Activated CD4-positive, alpha-beta memory T cell treated with anti-CD3 and anti-CD28 coated beads for 36 hours (primary cell): ENCODE results near the gene ASTN2. TPM values are rescaled to one million over a fixed set of nuclear protein-coding genes. Genes with fewer than 3 reads are reported as not detected.

Experiments used
- CTCF ChIA-PET: fragments of 350-600 bp; sonication (Branson Sonifier 250); formaldehyde crosslinking; loops from one replicate; lab custom pipeline; 2021; ENCODE audit warnings: antibody characterized with exemption, inconsistent platforms; lab: Charles Lee
- POLR2A ChIA-PET: fragments of 350-600 bp; sonication (Branson Sonifier 250); formaldehyde crosslinking; loops from one replicate; lab custom pipeline; 2021; ENCODE audit warnings: antibody characterized with exemption; lab: Charles Lee
- DNase-seq: peaks from one replicate; pipeline ENCODE4 v3.0.0-alpha.2; 2020
- H3K27ac Mint-ChIP-seq: one replicate; pipeline ENCODE4 v1.8.0; 2021; ENCODE audit warnings: mixed read lengths
- H3K27me3 Mint-ChIP-seq: one replicate; pipeline ENCODE4 v1.8.0; 2021; ENCODE audit warnings: mixed read lengths
- H3K36me3 Mint-ChIP-seq: one replicate; pipeline ENCODE4 v1.8.0; 2021; ENCODE audit warnings: mixed read lengths
- H3K4me1 Mint-ChIP-seq: one replicate; pipeline ENCODE4 v1.8.0; 2021; ENCODE audit warnings: low read depth, mixed read lengths
- H3K4me3 Mint-ChIP-seq: one replicate; pipeline ENCODE4 v1.8.0; 2021; ENCODE audit warnings: mild to moderate bottlenecking, mixed read lengths
- H3K9me3 Mint-ChIP-seq: one replicate; pipeline ENCODE4 v1.8.0; 2021; ENCODE audit warnings: mixed read lengths
- intact Hi-C: fragments of 100-400 bp; cut with micrococcal nuclease; formaldehyde crosslinking; loops from one replicate; pipeline ENCODE4 v1.15.1; 2023
- total RNA-seq, 2 experiments: library from RNA; stranded (reverse); gene quantifications; one replicate each; pipeline ENCODE4 v1.2.3, GENCODE V29; 2021

ASTN2 gene
- total RNA-seq, 2 experiments from 2014 or later, result 3.3 to 3.4 TPM

DNA sequence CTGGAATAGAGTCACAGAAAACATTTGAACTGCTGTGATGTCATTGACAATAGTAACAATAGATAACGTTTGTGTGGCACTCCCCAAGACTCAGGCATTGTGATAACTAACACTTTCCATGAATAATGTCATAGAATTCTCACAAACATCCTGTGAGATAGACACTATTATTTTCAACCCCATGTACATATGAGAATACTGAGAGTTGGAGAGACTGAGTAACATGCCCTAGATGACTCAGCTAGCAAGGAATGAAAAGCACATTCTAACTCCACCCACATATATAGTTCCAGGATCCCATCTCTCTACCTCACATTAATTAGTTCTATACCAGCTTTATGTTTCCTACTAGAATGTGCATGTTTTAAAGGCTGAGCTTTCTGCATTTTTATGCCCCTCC lies 71.4 kb downstream of the ASTN2 start:
- H3K27me3 Mint-ChIP-seq, result no peaks in the 10 kb centered on the region

DNA sequence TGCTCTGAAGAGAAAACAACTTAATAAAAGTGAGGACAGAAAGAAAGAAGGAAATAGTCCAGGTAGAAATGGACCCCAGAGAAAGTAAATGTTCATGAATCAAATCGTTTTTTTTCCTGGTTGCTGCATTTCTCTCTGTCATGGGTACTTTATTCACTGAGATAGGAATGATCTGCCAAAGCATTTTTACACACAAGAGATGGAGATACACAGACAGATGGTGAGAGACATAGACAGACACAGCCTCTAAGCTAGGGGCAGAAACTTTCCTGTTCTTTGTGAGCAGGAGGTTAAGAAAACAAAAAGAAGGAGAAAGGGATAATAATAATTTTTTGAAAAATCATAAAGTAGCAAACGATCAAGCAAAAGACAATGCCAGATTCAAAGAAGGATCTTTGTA lies 73.7 kb downstream of the ASTN2 start:
- H3K27me3 Mint-ChIP-seq, result no peaks in the 10 kb centered on the region
- no peaks in the 10 kb centered on the region for H3K36me3 Mint-ChIP-seq
- POLR2A ChIA-PET, result no interaction called here

More for the DNA sequence above, 71.4 kb downstream of the ASTN2 start:
- Mint-ChIP-seq H3K4me3 (no peak overlapping the region), H3K36me3 (no peaks in the 10 kb centered on the region), H3K4me1 (no peaks in the 10 kb centered on the region), H3K27ac (no peak overlapping the region), H3K9me3 (peaks cover 3% of the 10 kb centered on the region)
- DNase-seq, result no peak
- POLR2A ChIA-PET, result interaction anchor here (0.6 kb wide), 1 partner anchor 173 kb away, joined by 3 read pairs; no protein-coding TSS in a partner anchor
- intact Hi-C loops, result no loop called here
- CTCF ChIA-PET, result no interaction called here

DNA sequence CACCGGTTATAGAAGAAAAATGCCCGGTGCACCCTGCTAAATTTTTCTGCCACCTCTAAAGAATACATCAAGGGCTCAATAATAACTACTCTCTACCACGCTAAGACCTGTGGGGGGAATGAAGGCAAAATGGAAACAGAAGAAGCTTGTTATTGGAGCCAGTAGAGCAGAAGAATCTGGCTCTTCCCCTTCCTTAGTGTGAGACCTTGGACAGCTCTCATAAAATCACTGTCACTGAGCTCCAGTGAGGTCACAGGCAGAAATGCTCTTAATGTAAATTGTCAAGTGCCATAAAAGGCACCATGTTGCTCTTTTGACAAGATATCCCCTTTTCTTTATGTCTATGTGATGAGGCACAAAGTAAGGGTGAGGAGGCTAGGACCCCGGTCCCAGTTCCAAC lies 74.4 kb downstream of the ASTN2 start:
- no peak overlapping the region for H3K4me3 Mint-ChIP-seq
- intact Hi-C loops, result no loop called here
- no peaks in the 10 kb centered on the region for H3K36me3 Mint-ChIP-seq
- ChIA-PET CTCF (no interaction called here), POLR2A (no interaction called here)
- no peaks in the 10 kb centered on the region for H3K4me1 Mint-ChIP-seq
- no peak overlapping the region for H3K27ac Mint-ChIP-seq
- H3K9me3 Mint-ChIP-seq, result peaks cover 3% of the 10 kb centered on the region
- no peak for DNase-seq
- no peaks in the 10 kb centered on the region for H3K27me3 Mint-ChIP-seq

More for the DNA sequence above, 73.7 kb downstream of the ASTN2 start:
- CTCF ChIA-PET, result no interaction called here
- peaks cover 3% of the 10 kb centered on the region for H3K9me3 Mint-ChIP-seq
- no peaks in the 10 kb centered on the region for H3K4me1 Mint-ChIP-seq
- intact Hi-C loops, result no loop called here
- no peak overlapping the region for H3K4me3 Mint-ChIP-seq
- DNase-seq, result no peak
- no peak overlapping the region for H3K27ac Mint-ChIP-seq

DNA sequence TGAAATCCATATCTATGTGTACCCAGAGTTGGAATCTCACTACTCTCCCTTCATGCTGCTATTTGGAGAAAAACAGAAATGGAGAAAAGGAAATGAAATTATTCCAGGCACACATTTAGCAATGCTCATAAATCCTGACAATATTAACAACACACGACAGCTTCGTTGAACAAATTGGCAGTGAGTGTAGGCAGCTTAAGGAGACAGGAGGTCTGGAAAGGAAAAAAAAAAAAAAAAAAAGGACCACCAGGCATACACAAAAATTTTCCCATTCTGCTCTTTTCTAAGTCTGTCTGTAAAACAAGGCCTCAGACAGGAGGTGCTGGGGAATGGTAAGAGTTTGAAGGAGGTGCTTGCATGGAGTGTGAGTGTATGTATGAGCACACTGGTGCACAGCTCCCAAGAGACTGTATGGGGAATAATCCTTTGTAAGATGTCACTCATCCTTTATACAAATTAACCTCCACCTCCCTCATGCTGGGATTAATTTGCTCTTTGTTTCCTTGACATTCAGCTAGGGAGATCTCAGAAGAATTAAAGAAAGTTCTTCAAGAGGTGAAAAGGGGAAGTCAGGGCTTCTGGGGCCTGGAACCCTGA lies 78.9 kb downstream of the ASTN2 start:
- CTCF ChIA-PET, result no interaction called here
- intact Hi-C loops, result no loop called here
- no peak overlapping the region for H3K4me3 Mint-ChIP-seq
- DNase-seq, result no peak
- no peaks in the 10 kb centered on the region for H3K27me3 Mint-ChIP-seq
- H3K36me3 Mint-ChIP-seq, result no peaks in the 10 kb centered on the region
- H3K27ac Mint-ChIP-seq, result no peak overlapping the region
- POLR2A ChIA-PET, result no interaction called here
- no peaks in the 10 kb centered on the region for H3K4me1 Mint-ChIP-seq
- peaks cover 3% of the 10 kb centered on the region for H3K9me3 Mint-ChIP-seq

DNA sequence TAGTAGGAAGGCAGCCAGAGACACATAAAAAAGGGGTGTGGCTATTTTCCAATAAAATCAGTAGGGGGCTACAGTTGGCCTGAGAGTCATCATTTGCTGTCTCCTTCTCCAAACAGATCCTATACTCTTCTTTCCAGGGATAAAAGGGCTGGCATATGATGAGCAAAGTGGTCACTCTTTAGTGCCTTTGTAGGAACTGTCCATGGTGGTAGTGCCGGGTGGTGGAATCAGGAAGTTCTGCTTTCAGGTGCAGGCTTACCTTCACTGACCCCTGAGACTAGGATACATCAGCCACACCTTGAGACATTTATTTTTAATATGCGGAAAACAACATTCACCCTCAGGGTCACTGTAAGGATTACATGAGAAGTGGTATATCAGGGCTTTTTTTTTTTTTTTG lies 80.8 kb downstream of the ASTN2 start:
- Mint-ChIP-seq H3K4me3 (no peak overlapping the region), H3K27me3 (no peaks in the 10 kb centered on the region), H3K4me1 (no peaks in the 10 kb centered on the region), H3K36me3 (no peaks in the 10 kb centered on the region), H3K9me3 (peaks cover 3% of the 10 kb centered on the region), H3K27ac (no peak overlapping the region)
- DNase-seq, result no peak
- ChIA-PET POLR2A (no interaction called here), CTCF (no interaction called here)
- intact Hi-C loops, result no loop called here

DNA sequence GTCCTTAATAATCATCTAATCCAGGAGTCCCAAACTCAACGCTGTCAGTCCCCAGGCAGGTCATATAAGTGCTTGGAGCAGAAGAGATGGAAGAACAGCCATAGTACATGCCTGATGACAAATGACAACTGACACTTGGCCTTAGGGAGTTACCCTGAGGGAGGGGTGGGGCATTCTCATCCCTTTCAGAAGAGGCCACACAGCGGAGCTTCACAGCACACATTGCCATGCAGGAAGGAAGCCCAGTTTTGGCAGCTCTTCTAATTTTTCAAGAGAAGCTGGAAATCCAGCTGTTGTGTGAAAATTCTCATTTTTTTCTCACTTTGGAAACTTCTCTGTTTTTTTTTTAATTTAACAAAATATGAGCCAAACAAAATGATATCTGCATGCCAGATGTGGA lies 89.0 kb downstream of the ASTN2 start:
- intact Hi-C loops, result no loop called here
- CTCF ChIA-PET, result no interaction called here
- POLR2A ChIA-PET, result no interaction called here
- H3K4me3 Mint-ChIP-seq, result no peak overlapping the region
- H3K36me3 Mint-ChIP-seq, result no peaks in the 10 kb centered on the region
- H3K27me3 Mint-ChIP-seq, result no peaks in the 10 kb centered on the region
- DNase-seq, result no peak
- no peak overlapping the region for H3K27ac Mint-ChIP-seq
- H3K9me3 Mint-ChIP-seq, result peaks cover 6% of the 10 kb centered on the region
- H3K4me1 Mint-ChIP-seq, result no peaks in the 10 kb centered on the region

DNA sequence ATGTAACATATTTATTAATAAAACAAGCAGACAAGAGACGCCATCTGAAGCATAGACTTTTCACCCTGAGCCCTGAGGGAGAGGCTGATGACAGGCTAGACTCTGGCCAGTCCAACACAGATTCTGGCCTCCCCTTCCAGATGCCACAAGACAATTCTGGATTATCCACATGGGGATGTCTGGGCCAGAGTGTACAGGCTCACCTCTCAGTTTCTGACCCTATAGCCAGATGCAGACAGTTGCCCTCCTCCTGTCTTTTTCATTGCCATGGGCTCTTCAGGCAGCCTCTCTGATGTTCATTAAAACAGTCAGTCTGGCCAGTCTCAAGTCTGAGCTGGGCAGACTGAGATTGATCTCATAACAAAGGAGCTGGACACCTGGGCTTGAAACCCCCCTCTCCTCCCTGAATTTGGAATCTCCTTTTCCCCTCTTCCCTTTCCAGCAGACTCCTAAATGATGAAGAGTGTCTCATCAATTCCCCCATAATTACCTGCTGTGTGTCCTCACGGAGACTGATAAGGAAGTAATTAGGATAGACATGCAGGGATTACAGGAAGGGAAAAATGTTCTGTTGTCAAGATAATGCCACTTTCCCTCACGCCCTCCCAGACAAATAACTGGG lies 89.6 kb downstream of the ASTN2 start:
- no peaks in the 10 kb centered on the region for H3K27me3 Mint-ChIP-seq
- H3K36me3 Mint-ChIP-seq, result no peaks in the 10 kb centered on the region
- intact Hi-C loops, result no loop called here
- ChIA-PET CTCF (no interaction called here), POLR2A (no interaction called here)
- peaks cover 6% of the 10 kb centered on the region for H3K9me3 Mint-ChIP-seq
- no peak overlapping the region for H3K4me3 Mint-ChIP-seq
- H3K27ac Mint-ChIP-seq, result no peak overlapping the region
- no peak for DNase-seq
- no peaks in the 10 kb centered on the region for H3K4me1 Mint-ChIP-seq

DNA sequence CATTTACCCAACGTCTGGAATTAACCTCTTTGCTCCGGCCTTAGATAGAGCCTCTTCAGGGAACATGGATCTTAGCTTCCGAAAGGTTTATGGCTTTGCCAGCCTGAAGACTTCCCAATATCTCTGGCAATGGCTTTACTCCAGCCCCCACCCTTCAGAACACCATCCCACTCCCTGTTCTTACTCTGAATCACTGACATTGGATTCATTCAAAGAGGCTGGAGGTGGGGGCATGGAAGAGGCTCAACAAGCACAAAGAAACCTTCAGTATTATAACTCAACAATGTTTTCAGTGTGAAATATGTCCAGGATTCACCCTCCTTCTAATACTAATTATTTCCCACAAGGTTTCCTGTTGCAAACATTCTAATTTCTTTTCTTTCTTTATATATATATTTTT lies 91.5 kb downstream of the ASTN2 start:
- H3K36me3 Mint-ChIP-seq, result no peaks in the 10 kb centered on the region
- intact Hi-C loops, result no loop called here
- ChIA-PET CTCF (no interaction called here), POLR2A (no interaction called here)
- H3K4me3 Mint-ChIP-seq, result no peak overlapping the region
- peaks cover 2% of the 10 kb centered on the region for H3K9me3 Mint-ChIP-seq
- no peak for DNase-seq
- H3K27ac Mint-ChIP-seq, result no peak overlapping the region
- no peaks in the 10 kb centered on the region for H3K4me1 Mint-ChIP-seq
- H3K27me3 Mint-ChIP-seq, result no peaks in the 10 kb centered on the region

DNA sequence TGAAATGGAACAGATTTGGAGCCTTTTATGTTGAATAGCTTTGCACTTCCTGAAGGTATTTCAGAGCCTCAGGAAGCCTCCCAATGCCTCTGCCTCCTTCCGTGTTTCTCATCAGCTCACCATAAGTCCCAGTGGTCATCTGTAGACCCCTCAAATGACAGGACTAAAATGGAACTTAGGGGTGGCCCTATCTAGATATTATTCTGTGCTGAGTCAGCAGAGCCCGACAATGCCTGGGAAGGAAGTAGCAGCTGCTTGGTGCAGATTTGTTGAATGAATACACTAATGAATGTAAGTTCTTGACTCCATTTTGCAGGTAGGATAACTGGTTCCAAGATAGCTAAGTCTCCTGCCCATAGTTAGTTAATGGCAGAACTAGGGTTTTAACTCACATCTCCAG lies 97.7 kb downstream of the ASTN2 start:
- H3K9me3 Mint-ChIP-seq, result no peaks in the 10 kb centered on the region
- DNase-seq, result no peak
- intact Hi-C loops, result no loop called here
- no peak overlapping the region for H3K27ac Mint-ChIP-seq
- H3K4me1 Mint-ChIP-seq, result no peaks in the 10 kb centered on the region
- no peak overlapping the region for H3K4me3 Mint-ChIP-seq
- ChIA-PET POLR2A (no interaction called here), CTCF (no interaction called here)
- no peaks in the 10 kb centered on the region for H3K27me3 Mint-ChIP-seq
- H3K36me3 Mint-ChIP-seq, result no peaks in the 10 kb centered on the region

DNA sequence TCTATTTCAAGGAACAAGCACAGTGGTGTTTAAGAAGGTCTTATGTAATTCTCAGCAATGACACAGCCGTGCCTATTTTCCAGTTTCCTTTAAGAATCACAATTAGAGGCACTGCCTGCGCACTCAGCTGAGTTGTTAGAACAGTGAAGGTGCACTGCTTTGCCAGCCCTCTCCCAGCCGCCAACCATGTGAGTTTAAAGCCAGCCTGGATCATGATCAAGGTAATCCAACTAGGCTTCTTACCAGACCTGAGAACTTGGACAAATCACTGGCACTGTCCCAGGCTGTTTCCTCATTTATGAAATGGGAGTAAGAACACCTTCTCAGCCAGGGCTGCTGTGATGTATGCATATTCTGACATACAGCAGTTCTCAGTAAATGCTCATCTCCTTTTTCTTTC lies 99.6 kb downstream of the ASTN2 start:
- Mint-ChIP-seq H3K4me1 (no peaks in the 10 kb centered on the region), H3K27ac (no peak overlapping the region), H3K4me3 (no peak overlapping the region), H3K9me3 (no peaks in the 10 kb centered on the region), H3K27me3 (no peaks in the 10 kb centered on the region), H3K36me3 (no peaks in the 10 kb centered on the region)
- ChIA-PET POLR2A (no interaction called here), CTCF (no interaction called here)
- intact Hi-C loops, result no loop called here
- DNase-seq, result no peak

DNA sequence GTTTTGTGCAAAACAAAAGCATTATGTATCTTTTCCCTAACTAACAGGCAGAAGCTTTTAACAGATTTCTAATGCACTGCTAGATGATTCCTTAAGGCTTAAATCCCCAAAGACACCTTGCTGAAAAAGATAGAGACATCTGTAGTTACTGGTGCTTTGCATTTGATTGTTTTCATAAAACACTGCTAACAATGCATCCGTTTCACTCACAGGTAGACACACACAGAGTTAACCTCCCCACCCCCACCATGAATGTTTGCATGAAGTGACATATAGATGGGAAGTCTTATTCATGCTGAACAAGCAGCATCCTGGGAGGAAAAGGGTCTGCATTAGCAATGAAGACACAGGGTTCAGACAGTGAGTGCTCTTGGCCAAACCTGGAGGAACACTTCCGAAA lies 100.9 kb downstream of the ASTN2 start:
- CTCF ChIA-PET, result no interaction called here
- Mint-ChIP-seq H3K36me3 (no peaks in the 10 kb centered on the region), H3K9me3 (no peaks in the 10 kb centered on the region), H3K27me3 (no peaks in the 10 kb centered on the region), H3K4me1 (no peaks in the 10 kb centered on the region), H3K27ac (no peak overlapping the region), H3K4me3 (no peak overlapping the region)
- POLR2A ChIA-PET, result no interaction called here
- DNase-seq, result no peak
- intact Hi-C loops, result no loop called here

DNA sequence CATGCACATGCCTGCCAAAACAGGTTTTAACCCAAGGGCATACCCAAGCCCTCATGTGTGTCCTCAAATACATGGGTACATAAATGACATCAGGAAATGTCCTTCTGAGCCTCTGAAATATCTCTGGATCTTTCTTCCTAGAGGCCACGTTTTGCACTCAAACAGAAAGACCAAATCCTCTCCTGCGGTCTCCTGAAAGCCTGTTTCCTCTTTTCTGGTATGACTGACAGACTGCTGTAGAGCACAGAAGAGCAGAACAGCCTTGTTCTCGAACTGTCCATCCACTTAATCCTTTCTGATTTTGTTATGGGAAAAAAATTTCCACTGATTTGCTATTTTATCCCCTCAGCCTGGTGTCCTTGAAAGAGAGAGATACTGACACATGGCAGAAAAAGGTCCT lies 107.2 kb downstream of the ASTN2 start:
- ChIA-PET CTCF (no interaction called here), POLR2A (no interaction called here)
- no peak for DNase-seq
- no peak overlapping the region for H3K27ac Mint-ChIP-seq
- no peak overlapping the region for H3K4me3 Mint-ChIP-seq
- no peaks in the 10 kb centered on the region for H3K4me1 Mint-ChIP-seq
- H3K27me3 Mint-ChIP-seq, result peaks cover 1% of the 10 kb centered on the region
- H3K9me3 Mint-ChIP-seq, result no peaks in the 10 kb centered on the region
- intact Hi-C loops, result no loop called here
- H3K36me3 Mint-ChIP-seq, result no peaks in the 10 kb centered on the region

DNA sequence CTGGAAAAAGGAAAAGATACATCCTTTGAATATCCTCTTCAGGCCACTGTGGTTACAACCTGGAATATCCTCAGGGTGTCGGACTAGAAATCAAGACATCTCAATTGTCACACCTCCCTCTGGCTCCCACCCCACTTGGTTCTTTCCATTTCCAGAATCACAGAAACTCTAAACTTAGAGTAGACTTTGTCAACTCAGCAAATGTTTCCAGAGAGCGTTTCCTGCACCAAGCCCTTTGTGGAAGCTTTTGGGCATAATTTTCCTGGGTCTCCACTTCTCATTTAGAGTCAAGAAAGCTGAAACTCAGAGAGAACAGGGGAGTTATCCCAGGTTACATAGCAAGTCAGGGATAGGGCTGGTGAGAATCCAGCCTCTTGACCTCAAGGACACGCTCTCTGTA lies 108.8 kb downstream of the ASTN2 start:
- CTCF ChIA-PET, result no interaction called here
- no peaks in the 10 kb centered on the region for H3K36me3 Mint-ChIP-seq
- DNase-seq, result no peak
- no peaks in the 10 kb centered on the region for H3K9me3 Mint-ChIP-seq
- POLR2A ChIA-PET, result no interaction called here
- peaks cover 1% of the 10 kb centered on the region for H3K27me3 Mint-ChIP-seq
- no peak overlapping the region for H3K27ac Mint-ChIP-seq
- no peak overlapping the region for H3K4me3 Mint-ChIP-seq
- no peaks in the 10 kb centered on the region for H3K4me1 Mint-ChIP-seq
- intact Hi-C loops, result no loop called here
